ENCODE results near the gene C5orf58. TPM values are rescaled to one million over a fixed set of nuclear protein-coding genes. Genes with fewer than 3 reads are reported as not detected.

The C5orf58 gene
- total and polyA plus RNA-seq, 9 donors, result 0.36 TPM; not detected in 8

GRCh38 chr5:170206958-170207357 is 25.8 kb upstream of the C5orf58 start:
- H3K4me1 ChIP-seq (ENCODE audit: insufficient read depth), result no peaks in the 10 kb centered on the region
- H3K4me3 ChIP-seq, result no peak overlapping the region
- H3K27ac ChIP-seq, result no peak overlapping the region
- intact Hi-C loops (cut with DNase I), result no loop called here
- H3K9me3 ChIP-seq, result no peaks in the 10 kb centered on the region
- no peak for DNase-seq
- 89 to 93% (median 91%) methylated on average over 8 of the region's 8 CpGs for WGBS, 3 donors
- H3K36me3 ChIP-seq, result no peaks in the 10 kb centered on the region
- TF ChIP-seq POLR2A (IDR thresholded peaks at IDR 0.05) (no peak), CTCF (IDR thresholded peaks at IDR 0.05) (no peak), EP300 (IDR thresholded peaks at IDR 0.05) (no peak)
- no peaks in the 10 kb centered on the region for H3K27me3 ChIP-seq

- no peak overlapping the region for H3K4me3 ChIP-seq
- no peak overlapping the region for H3K27ac ChIP-seq
- H3K4me1 ChIP-seq (ENCODE audit: insufficient read depth), result no peaks in the 10 kb centered on the region
- H3K9me3 ChIP-seq, result no peaks in the 10 kb centered on the region
- no peak for DNase-seq
- H3K36me3 ChIP-seq, result no peaks in the 10 kb centered on the region
- no peaks in the 10 kb centered on the region for H3K27me3 ChIP-seq
- 69 to 82% (median 82%) methylated on average over 1 of the region's 1 CpG for WGBS, 3 donors
- intact Hi-C loops (cut with DNase I), result no loop called here
- TF ChIP-seq POLR2A (IDR thresholded peaks at IDR 0.05), result no peak
- no peak for TF ChIP-seq CTCF (IDR thresholded peaks at IDR 0.05)
- no peak for TF ChIP-seq EP300 (IDR thresholded peaks at IDR 0.05)
These were observed 21.0 kb upstream of the C5orf58 start for GRCh38 chr5:170211575-170212334.

GRCh38 chr5:170216257-170216864 is 16.4 kb upstream of the C5orf58 start:
- H3K27me3 ChIP-seq, result no peaks in the 10 kb centered on the region
- no peaks in the 10 kb centered on the region for H3K36me3 ChIP-seq
- no peak for DNase-seq
- peaks cover 2% of the 10 kb centered on the region for H3K4me1 ChIP-seq (ENCODE audit: insufficient read depth)
- H3K4me3 ChIP-seq, result no peak overlapping the region
- intact Hi-C loops (cut with DNase I), result no loop called here
- TF ChIP-seq POLR2A (IDR thresholded peaks at IDR 0.05), result no peak
- no peak for TF ChIP-seq CTCF (IDR thresholded peaks at IDR 0.05)
- TF ChIP-seq EP300 (IDR thresholded peaks at IDR 0.05), result no peak
- no peak overlapping the region for H3K27ac ChIP-seq
- H3K9me3 ChIP-seq, result no peaks in the 10 kb centered on the region

- DNase-seq, result no peak
- 83 to 88% (median 86%) methylated on average over 5 of the region's 5 CpGs for WGBS, 3 donors
- Histone ChIP-seq H3K27ac (no peak overlapping the region), H3K9me3 (no peaks in the 10 kb centered on the region), H3K27me3 (no peaks in the 10 kb centered on the region), H3K36me3 (no peaks in the 10 kb centered on the region), H3K4me1 (ENCODE audit: insufficient read depth) (peaks cover 2% of the 10 kb centered on the region), H3K4me3 (no peak overlapping the region)
- intact Hi-C loops (cut with DNase I), result no loop called here
- TF ChIP-seq CTCF (IDR thresholded peaks at IDR 0.05) (no peak), EP300 (IDR thresholded peaks at IDR 0.05) (no peak), POLR2A (IDR thresholded peaks at IDR 0.05) (no peak)
These were observed 15.0 kb upstream of the C5orf58 start for GRCh38 chr5:170217831-170218230.
